ENCODE results near the gene CYP4F22.
"Not testable (repeated sequence)": the region's sequence is repeated elsewhere in the genome, so short reads cannot be mapped to it uniquely, and the experiment has no call there.

CYP4F22 gene

DNA sequence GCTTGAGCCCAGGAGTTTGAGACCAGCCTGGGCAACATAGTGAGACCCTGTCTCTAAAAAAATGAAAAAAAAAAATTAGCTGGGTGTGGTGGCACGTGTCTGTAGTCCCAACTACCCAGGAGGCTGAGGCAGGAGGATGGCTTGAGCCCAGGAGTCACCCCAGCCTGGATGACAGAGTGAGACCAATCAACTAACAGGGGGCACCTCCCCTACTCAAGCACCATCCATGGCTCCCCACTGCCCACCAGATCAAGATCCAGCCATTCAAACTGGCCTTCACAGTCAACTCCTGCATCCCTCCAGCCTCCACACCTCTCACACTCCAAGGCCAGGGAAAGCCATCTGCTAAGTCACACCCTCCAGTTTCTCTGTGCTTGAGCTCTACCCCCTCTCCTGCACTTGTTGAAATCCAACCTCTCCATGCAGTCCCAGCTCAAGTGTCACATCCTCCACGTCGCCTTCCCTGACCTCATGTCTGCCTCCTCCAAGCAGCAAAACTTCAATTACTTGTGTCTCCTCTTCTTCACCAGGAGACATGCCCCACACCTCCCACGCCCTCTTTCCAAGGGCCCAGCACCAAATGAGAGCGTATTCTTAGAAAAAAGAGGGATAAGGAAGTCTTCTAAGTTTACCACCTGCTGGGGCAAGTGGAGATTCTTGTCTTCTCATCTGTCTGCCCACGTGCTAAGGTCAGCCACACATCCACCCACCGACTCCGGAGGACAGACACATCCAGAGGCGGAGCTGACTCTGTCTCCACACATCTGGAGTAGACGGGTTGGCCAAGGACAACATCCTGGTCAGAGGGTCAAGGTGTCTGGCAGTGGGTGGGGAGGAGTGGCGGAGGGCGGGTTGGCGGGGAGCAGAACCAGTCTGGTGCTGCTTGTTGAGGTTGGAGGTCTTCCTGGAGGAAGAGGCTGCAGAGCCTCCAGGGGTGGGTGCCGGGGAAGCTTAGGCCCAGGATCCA, 974 bp upstream of the CYP4F22 start:
- ChIA-PET CTCF (no interaction called here), POLR2A (ENCODE audit: low non-redundant PET) (no interaction called here)
- DNase-seq (ENCODE audit: low spot score): no peak
- H3K27ac ChIP-seq: no peak overlapping the region
- TF ChIP-seq, protein P1, sequence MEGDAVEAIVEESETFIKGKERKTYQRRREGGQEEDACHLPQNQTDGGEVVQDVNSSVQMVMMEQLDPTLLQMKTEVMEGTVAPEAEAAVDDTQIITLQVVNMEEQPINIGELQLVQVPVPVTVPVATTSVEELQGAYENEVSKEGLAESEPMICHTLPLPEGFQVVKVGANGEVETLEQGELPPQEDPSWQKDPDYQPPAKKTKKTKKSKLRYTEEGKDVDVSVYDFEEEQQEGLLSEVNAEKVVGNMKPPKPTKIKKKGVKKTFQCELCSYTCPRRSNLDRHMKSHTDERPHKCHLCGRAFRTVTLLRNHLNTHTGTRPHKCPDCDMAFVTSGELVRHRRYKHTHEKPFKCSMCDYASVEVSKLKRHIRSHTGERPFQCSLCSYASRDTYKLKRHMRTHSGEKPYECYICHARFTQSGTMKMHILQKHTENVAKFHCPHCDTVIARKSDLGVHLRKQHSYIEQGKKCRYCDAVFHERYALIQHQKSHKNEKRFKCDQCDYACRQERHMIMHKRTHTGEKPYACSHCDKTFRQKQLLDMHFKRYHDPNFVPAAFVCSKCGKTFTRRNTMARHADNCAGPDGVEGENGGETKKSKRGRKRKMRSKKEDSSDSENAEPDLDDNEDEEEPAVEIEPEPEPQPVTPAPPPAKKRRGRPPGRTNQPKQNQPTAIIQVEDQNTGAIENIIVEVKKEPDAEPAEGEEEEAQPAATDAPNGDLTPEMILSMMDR (conservative IDR thresholded peaks at IDR 0.05; ENCODE audit: low read depth): no peak

DNA sequence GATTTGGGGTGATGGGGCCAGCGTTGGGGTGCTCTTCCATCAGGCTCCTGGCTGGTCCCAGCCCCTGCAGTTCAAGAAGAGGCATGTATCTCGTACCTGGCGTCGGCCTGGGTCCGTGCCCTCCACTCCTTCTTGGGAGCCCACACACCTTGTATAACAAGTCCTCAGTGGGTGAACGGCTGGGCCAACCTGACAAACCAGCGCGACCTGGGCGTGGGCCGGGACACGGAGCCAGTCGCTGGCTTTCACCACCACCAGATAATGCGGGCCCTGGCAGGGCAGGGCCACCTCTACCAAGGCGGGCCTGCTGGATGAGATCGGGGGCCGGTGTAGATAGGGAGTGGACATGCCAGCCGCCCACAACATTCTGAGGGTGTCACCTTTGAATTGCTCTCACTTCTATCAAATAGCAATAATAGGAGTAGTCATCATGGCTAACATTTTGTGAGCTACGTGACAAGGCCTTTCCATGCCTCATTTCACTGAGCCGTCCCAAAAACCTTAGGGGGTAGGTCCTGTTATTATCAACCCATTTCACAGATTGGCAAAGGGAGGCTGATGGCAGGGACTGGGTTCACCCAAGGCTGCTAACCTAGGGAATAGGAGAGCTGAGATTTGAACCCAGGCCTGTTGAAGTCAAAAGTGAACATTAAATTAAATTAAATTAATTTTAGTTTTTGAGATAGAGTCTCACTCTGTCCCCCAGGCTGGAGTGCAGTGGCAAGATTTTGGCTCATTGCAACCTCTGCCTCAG, 3.5 kb downstream of the CYP4F22 start:
- ChIA-PET CTCF (no interaction called here), POLR2A (ENCODE audit: low non-redundant PET) (no interaction called here)
- TF ChIP-seq, protein P1 (conservative IDR thresholded peaks at IDR 0.05; ENCODE audit: low read depth): no peak
- DNase-seq (ENCODE audit: low spot score): no peak
- no peak overlapping the region for H3K27ac ChIP-seq

DNA sequence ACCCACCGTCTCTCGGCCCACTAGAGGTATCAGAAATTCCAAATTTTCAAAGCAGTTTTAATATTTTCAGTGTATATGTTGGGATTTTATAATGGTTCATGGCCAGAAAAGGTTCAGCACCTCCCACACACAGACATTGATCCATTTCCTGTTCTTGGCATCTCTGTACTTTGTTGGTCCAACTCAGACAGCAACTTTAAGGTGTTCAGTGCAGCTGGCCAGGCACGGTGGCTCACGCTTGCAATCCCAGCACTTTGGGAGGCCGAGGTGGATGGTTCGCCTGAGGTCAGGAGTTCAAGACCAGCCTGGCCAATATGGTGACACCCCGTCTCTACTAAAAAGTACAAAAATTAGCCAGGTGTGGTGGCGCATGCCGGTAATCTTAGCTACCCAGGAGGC, 6.9 kb downstream of the CYP4F22 start:
- CTCF ChIA-PET: interaction anchor here (0.6 kb wide), 1 partner anchor 52 kb away, joined by 4 read pairs; no protein-coding TSS in a partner anchor
- DNase-seq (ENCODE audit: low spot score); H3K27ac ChIP-seq; POLR2A ChIA-PET (ENCODE audit: low non-redundant PET): not testable (repeated sequence)

DNA sequence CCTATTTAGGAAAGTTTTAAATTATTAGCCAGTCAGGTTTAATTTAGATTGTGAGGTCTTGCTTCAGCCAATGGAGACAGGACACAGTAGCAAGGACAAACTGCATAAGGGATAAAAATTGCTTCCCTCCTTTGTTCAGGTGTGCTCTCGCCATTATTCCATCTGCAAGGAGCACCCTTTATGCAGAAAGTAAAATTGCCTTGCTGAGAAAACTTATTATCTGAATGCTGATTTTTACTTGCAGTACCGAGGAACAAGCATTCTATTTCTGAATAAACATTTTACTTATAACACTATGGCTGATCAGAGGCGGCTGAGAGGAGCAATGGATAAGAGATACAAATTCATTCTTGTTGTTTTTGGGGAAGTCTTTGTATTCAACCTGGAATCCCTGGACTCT, 8.0 kb downstream of the CYP4F22 start:
- no peak for DNase-seq (ENCODE audit: low spot score)
- TF ChIP-seq, protein P1 (conservative IDR thresholded peaks at IDR 0.05; ENCODE audit: low read depth): no peak
- CTCF ChIA-PET: no interaction called here
- H3K27ac ChIP-seq: no peak overlapping the region
- POLR2A ChIA-PET (ENCODE audit: low non-redundant PET): no interaction called here

DNA sequence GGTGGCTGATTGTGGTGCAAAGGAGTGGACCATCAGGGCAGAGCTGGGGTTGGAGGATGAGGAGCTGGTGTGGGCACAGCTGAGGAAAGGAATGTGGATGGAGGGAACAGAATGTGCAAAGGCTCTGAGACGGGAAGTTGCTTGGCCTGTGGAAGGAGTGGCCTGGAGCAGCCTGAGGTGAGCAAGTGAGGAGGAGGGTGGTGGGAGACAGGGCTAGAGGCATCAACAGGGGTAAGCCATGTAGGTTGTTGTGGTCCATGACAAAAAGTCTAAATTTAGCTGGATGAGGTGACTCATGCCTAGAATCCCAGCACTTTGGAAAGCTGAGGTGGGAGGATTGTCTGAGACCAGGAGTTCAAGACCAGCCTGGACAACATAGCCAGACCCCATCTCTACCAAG, 9.5 kb downstream of the CYP4F22 start:
- TF ChIP-seq, protein P1 (conservative IDR thresholded peaks at IDR 0.05; ENCODE audit: low read depth): no peak
- DNase-seq (ENCODE audit: low spot score): no peak
- POLR2A ChIA-PET (ENCODE audit: low non-redundant PET): no interaction called here
- H3K27ac ChIP-seq: no peak overlapping the region
- CTCF ChIA-PET: interaction anchor here (0.7 kb wide), 1 partner anchor 98 kb away, joined by 6 read pairs; no protein-coding TSS in a partner anchor

DNA sequence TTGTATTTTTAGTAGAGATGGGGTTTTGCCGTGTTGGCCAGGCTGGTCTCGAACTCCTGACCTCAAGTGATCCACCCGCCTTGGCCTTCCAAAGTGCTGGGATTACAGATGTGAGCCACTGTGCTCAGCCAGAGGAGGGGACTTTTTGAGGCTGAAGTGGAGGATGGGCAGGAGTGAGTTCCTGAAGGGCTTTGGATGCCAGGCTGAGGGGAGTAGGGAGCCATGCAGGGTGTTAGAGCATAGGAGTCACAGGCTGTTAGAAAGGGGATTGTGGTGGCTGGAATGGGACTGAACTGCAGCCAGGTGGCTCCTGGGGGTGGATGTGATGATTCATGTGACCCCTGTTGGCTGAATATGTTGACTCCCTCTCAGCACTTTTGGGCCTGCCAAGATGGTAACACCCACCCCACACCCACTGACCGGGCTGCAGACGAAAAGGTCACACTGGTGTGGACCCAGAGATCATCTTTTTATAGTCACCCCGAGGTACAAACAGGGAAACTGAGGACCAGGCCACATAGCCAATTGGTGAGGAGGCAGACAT, 11.2 kb downstream of the CYP4F22 start:
- ChIA-PET CTCF (no interaction called here), POLR2A (ENCODE audit: low non-redundant PET) (no interaction called here)
- TF ChIP-seq, protein P1 (conservative IDR thresholded peaks at IDR 0.05; ENCODE audit: low read depth): no peak
- DNase-seq (ENCODE audit: low spot score): no peak
- no peak overlapping the region for H3K27ac ChIP-seq

Measured in RWPE1 (cell line).